ENCODE data around the gene IQCF6.
A peak's percentile ranks its signal among the peaks of the same experiment; 100 is the strongest.

Gene IQCF6

DNA sequence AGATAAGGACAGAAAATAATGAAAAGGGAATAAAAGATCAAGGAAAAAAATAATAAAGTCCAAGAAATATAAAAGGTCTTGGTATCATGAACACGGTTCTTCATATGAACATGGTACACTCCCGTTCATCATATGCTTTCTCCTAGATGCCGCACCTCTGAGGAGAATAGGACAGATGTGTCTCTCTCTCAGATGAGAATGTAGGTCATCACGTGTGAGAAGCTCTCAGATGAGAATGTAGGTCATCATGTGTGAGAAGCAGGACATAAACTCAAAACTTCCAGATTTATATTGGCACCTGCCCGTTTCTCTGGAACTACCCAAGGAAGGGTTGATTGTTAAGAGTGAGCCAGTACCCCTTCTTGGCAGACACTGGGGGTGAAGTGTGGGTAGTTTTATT lies 29.9 kb upstream of the IQCF6 start:
- Histone ChIP-seq H3K36me3 (ENCODE audit: insufficient read depth, low read length) (no peaks in the 10 kb centered on the region), H3K9me3 (ENCODE audit: low read depth, low read length) (no peaks in the 10 kb centered on the region), H3K4me3 (no peak overlapping the region), H3K9ac (ENCODE audit: insufficient read length) (no peak overlapping the region), H3K27ac (no peak overlapping the region)
- no peak for DNase-seq (ENCODE audit: low read depth, low spot score)
- TF ChIP-seq POLR2AphosphoS5 (IDR thresholded peaks at IDR 0.05; ENCODE audit: borderline replicate concordance, low read depth, low read length) (no peak), FOXP2 (optimal IDR thresholded peaks at IDR 0.05; ENCODE audit: control extremely low read depth, extremely low read length, insufficient read depth) (no peak), EZH2 (IDR thresholded peaks at IDR 0.05) (no peak)

DNA sequence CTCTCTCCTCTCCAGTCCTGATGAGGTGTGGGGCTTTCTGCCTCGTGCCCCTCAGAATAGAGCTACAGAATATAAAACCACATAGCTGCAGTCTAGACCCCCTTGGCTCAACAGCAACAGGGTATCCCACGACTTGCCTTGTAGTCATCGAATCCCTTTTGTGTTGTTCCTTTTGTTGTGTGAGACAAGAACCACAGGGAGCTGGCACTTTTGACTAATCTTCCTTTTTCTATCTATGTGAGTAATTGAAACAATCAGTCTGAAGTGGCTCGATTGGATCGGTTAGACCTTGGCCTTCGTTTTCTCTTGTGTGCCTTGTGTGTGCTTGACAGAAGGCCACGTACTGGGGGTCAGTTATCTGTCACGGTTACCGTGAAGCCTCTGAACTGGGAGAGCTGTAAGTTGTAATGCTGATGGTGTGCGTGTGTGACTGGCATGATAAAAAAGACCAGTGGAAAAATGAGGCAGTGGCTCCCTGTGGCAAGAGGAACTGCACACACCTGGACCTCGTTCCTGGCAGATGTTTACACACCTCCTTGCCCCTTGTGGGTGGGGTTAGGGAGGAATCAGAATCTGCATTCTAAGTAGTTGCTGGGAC lies 23.2 kb upstream of the IQCF6 start:
- Histone ChIP-seq H3K4me3 (no peak overlapping the region), H3K9me3 (ENCODE audit: low read depth, low read length) (no peaks in the 10 kb centered on the region), H3K27ac (no peak overlapping the region), H3K36me3 (ENCODE audit: insufficient read depth, low read length) (no peaks in the 10 kb centered on the region), H3K9ac (ENCODE audit: insufficient read length) (no peak overlapping the region)
- TF ChIP-seq EZH2 (IDR thresholded peaks at IDR 0.05) (no peak), POLR2AphosphoS5 (IDR thresholded peaks at IDR 0.05; ENCODE audit: borderline replicate concordance, low read depth, low read length) (no peak), FOXP2 (optimal IDR thresholded peaks at IDR 0.05; ENCODE audit: control extremely low read depth, extremely low read length, insufficient read depth) (no peak)
- DNase-seq (ENCODE audit: low read depth, low spot score), result no peak

DNA sequence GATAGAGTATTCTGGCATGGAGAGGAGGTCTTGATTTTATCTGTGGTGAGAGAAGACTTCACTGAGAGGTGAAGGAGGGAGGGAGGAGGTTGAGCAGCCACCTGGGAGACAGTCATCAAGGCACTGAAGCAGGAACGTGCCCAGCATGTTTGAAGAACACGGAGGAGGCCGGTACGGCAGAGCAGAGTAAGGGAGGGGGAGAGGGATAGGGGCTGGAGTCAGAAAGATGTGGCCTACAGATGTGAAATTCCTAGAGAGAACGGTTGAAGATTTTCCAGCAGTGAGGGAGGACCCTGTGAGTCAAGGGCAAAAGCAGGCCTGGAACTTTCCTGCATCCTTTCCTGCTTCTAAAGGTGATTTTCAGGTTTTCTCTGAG lies 21.7 kb upstream of the IQCF6 start:
- no peaks in the 10 kb centered on the region for H3K9me3 ChIP-seq (ENCODE audit: low read depth, low read length)

DNA sequence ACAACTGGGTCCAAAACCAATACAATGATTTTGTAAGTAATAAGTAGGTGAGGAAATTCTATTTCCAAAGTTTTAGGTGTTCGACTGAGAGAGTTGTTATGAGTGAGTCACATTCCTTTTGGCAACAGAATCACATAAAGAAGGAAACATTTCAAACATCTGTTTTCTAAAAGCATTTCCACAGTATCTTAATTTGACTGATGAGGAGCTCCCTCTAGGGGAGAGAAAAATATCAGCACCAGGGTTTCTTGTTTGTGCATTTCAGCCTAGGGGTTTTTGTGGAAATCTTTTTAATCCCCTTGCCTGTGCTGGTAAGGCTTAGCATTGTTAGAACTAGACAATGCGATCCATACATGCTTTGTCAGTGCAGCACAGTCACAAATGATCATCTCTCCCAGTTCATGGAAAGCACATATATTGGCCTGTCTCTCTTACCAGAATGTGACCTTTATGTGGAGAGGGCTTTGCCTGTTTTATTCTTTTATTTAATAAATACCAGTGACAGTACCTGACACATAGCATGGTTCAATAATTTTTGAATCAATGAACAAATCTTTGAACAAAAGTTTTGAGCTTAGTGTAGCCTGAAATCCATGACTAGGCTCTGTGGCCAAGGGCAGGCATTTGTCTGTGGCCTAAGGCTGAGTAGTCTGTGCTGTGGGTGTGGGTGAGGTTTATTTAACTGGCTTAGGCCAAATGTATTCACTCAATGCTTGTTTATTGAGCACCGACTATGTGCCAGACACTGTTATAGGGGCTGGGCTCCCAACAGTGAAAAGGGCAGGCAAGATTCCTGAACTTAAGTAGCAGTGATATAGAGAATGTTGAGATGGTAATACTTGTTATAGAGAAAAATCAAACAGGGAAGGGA lies 21.1 kb upstream of the IQCF6 start:
- no peak for TF ChIP-seq FOXP2 (optimal IDR thresholded peaks at IDR 0.05; ENCODE audit: control extremely low read depth, extremely low read length, insufficient read depth)
- TF ChIP-seq POLR2AphosphoS5 (IDR thresholded peaks at IDR 0.05; ENCODE audit: borderline replicate concordance, low read depth, low read length), result no peak
- no peak for TF ChIP-seq EZH2 (IDR thresholded peaks at IDR 0.05)
- no peak for DNase-seq (ENCODE audit: low read depth, low spot score)
- Histone ChIP-seq H3K9me3 (ENCODE audit: low read depth, low read length) (no peaks in the 10 kb centered on the region), H3K36me3 (ENCODE audit: insufficient read depth, low read length) (no peaks in the 10 kb centered on the region), H3K4me3 (0 out of 2 replicates have a peak overlapping the region, but pooled peaks have one; percentile 25), H3K27ac (no peak overlapping the region), H3K9ac (ENCODE audit: insufficient read length) (peak overlapping the region; percentile 15)

More for the DNA sequence above, 21.7 kb upstream of the IQCF6 start:
- no peaks in the 10 kb centered on the region for H3K36me3 ChIP-seq (ENCODE audit: insufficient read depth, low read length)
- no peak for TF ChIP-seq EZH2 (IDR thresholded peaks at IDR 0.05)
- TF ChIP-seq POLR2AphosphoS5 (IDR thresholded peaks at IDR 0.05; ENCODE audit: borderline replicate concordance, low read depth, low read length), result no peak
- no peak for TF ChIP-seq FOXP2 (optimal IDR thresholded peaks at IDR 0.05; ENCODE audit: control extremely low read depth, extremely low read length, insufficient read depth)
- no peak for DNase-seq (ENCODE audit: low read depth, low spot score)
- H3K27ac ChIP-seq, result no peak overlapping the region
- no peak overlapping the region for H3K9ac ChIP-seq (ENCODE audit: insufficient read length)
- H3K4me3 ChIP-seq, result no peak overlapping the region

DNA sequence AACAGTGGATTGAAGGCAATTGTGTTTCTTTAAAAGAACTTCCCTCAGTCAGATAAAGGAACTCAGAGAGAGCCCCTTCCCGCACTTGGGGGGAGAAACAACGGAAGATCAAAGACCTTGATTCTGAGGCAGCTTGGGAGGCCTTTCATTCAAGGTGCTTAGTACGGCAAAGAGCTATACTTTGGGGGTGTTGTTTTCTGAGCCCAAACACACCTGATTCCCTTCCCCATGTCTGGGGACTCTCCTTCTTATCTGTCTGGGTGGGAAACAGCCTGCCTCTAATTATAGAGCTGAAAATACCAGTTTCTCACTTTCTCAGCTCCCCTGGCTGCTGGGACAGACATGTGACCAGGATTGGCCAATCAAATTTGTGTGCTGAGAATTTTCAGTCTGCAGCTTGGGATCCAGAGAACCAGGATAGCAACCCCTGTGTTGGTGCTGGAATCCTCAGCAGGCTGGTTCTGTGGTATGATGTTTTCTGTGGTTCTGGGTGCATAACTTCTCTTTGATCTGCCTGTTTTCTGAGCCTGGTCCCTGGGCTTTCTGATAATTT lies 19.4 kb upstream of the IQCF6 start:
- TF ChIP-seq EZH2 (IDR thresholded peaks at IDR 0.05) (no peak), POLR2AphosphoS5 (IDR thresholded peaks at IDR 0.05; ENCODE audit: borderline replicate concordance, low read depth, low read length) (no peak), FOXP2 (optimal IDR thresholded peaks at IDR 0.05; ENCODE audit: control extremely low read depth, extremely low read length, insufficient read depth) (no peak)
- Histone ChIP-seq H3K36me3 (ENCODE audit: insufficient read depth, low read length) (no peaks in the 10 kb centered on the region), H3K9ac (ENCODE audit: insufficient read length) (no peak overlapping the region), H3K9me3 (ENCODE audit: low read depth, low read length) (no peaks in the 10 kb centered on the region), H3K4me3 (no peak overlapping the region), H3K27ac (no peak overlapping the region)
- no peak for DNase-seq (ENCODE audit: low read depth, low spot score)

DNA sequence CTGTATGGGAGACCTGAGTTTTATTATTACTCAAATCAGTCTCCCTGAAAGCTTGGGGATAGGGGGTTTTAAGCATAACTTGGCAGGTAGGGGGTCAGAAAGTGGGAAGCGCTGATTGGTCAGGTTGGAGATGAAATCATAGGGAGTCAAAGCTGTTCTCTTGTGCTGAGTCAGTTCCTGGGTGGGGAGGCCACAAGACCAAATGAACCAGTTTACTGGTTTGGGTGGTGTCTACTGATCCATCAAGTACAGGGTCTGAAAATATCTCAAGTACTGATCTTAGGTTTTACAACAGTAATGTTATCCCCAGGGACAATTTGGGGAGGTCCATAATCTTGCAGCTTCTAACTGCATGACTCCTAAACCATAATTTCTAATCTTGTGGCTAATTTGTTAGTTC lies 17.8 kb upstream of the IQCF6 start:
- TF ChIP-seq EZH2 (IDR thresholded peaks at IDR 0.05), result no peak
- no peak for TF ChIP-seq POLR2AphosphoS5 (IDR thresholded peaks at IDR 0.05; ENCODE audit: borderline replicate concordance, low read depth, low read length)
- no peak for TF ChIP-seq FOXP2 (optimal IDR thresholded peaks at IDR 0.05; ENCODE audit: control extremely low read depth, extremely low read length, insufficient read depth)
- no peak overlapping the region for H3K9ac ChIP-seq (ENCODE audit: insufficient read length)
- H3K9me3 ChIP-seq (ENCODE audit: low read depth, low read length), result no peaks in the 10 kb centered on the region
- H3K4me3 ChIP-seq, result no peak overlapping the region
- H3K36me3 ChIP-seq (ENCODE audit: insufficient read depth, low read length), result no peaks in the 10 kb centered on the region
- no peak for DNase-seq (ENCODE audit: low read depth, low spot score)
- peak overlapping the region; percentile 19; the same call in 1 of the 2 replicates for H3K27ac ChIP-seq

DNA sequence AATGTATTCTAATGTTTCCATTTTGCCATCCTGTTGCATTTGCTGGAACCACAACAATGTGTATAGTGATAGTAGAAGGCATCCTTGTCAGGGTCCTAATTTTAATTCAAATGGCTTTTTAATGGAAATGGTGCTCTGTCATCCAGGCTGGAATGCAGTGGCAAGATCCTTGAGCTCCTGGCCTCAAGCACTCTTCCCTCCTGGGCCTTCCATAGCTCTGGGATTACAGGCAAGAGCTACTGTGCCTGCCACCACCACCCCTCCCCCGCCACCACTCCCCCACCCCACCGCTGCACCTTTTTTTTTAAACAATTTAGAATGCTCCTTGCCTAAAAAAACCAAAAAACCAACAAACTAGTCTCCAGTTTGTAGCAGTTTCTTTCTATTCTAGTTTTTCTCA lies 15.2 kb upstream of the IQCF6 start:
- Histone ChIP-seq H3K4me3 (no peak overlapping the region), H3K27ac (no peak overlapping the region), H3K36me3 (ENCODE audit: insufficient read depth, low read length) (no peaks in the 10 kb centered on the region), H3K9ac (ENCODE audit: insufficient read length) (no peak overlapping the region), H3K9me3 (ENCODE audit: low read depth, low read length) (no peaks in the 10 kb centered on the region)
- no peak for TF ChIP-seq POLR2AphosphoS5 (IDR thresholded peaks at IDR 0.05; ENCODE audit: borderline replicate concordance, low read depth, low read length)
- DNase-seq (ENCODE audit: low read depth, low spot score), result no peak

DNA sequence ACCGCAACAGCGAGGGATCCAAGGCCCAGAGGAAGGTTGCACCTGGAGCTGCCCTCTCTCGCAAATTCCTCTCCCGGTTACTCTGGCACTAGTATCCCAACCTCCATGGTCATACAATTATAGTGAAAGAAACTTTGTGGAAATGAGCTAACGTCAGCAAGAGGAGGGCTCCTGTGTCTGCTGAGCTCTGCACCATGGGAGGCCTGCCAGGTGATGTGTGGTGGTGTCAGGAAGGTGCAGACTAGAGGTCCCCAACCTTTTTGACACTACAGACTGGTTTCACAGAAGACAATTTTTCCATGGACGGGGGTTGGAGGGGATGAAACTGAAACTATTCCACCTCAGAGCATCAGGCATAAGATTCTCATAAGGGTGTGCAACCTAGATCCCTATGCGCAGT lies 13.2 kb upstream of the IQCF6 start:
- no peaks in the 10 kb centered on the region for H3K36me3 ChIP-seq (ENCODE audit: insufficient read depth, low read length)
- H3K4me3 ChIP-seq, result no peak overlapping the region
- no peak overlapping the region for H3K9ac ChIP-seq (ENCODE audit: insufficient read length)
- no peak overlapping the region for H3K27ac ChIP-seq
- DNase-seq (ENCODE audit: low read depth, low spot score), result no peak
- TF ChIP-seq FOXP2 (optimal IDR thresholded peaks at IDR 0.05; ENCODE audit: control extremely low read depth, extremely low read length, insufficient read depth), result no peak
- no peak for TF ChIP-seq POLR2AphosphoS5 (IDR thresholded peaks at IDR 0.05; ENCODE audit: borderline replicate concordance, low read depth, low read length)
- TF ChIP-seq EZH2 (IDR thresholded peaks at IDR 0.05), result no peak
- no peaks in the 10 kb centered on the region for H3K9me3 ChIP-seq (ENCODE audit: low read depth, low read length)
